Esophagus squamous epithelium (tissue), 5 donors: ENCODE measurements around the gene SLC25A22. TPM values are rescaled to one million over a fixed set of nuclear protein-coding genes. Genes with fewer than 3 reads are reported as not detected.

Source experiments
- DNase-seq: peaks from one replicate; lab custom pipeline; 2025; lab: John Stamatoyannopoulos, UW
- H3K27ac ChIP-seq, 4 donors: fragments of 200-600 bp; sonication (generic); one replicate each; pipeline ENCODE4 v1.5.1; 2016 to 2019; ENCODE audit warnings: mild to moderate bottlenecking in 1 of 4
- H3K27me3 ChIP-seq, 4 donors: fragments of 200-600 bp; sonication (generic); 1 replicate in 3 of 4; 2 replicates in 1 of 4; pipeline versions ENCODE4 v1.5.1 to v1.6.0; 2017 to 2021; ENCODE audit warnings: antibody characterized with exemption in 1 of 4
- H3K36me3 ChIP-seq, 3 donors: fragments of 200-600 bp; sonication (generic); one replicate each; pipeline ENCODE4 v1.5.1; 2016 to 2019
- H3K4me1 ChIP-seq, 3 donors: fragments of 200-600 bp; sonication (generic); one replicate each; pipeline ENCODE4 v1.5.1; 2017 to 2019
- H3K4me3 ChIP-seq, 4 donors: fragments of 200-600 bp; sonication (generic); 1 replicate in 3 of 4; 2 replicates in 1 of 4; pipeline ENCODE4 v1.5.1; 2016 to 2019; ENCODE audit warnings: mild to moderate bottlenecking in 2 of 4, moderate library complexity in 1 of 4
- H3K9me3 ChIP-seq, 3 donors: fragments of 200-600 bp; sonication (generic); one replicate each; pipeline ENCODE4 v1.5.1; 2016 to 2019
- CTCF ChIP-seq, 6 experiments: fragments of 450-650 bp in 4 of 6; fragments of 200-600 bp in 2 of 6; sonication (generic) in 2 of 6; IDR thresholded peaks; one replicate each; pipeline ENCODE4 v1.5.1; 2016 to 2019; ENCODE audit warnings: antibody characterized with exemption in 6 of 6, mild to moderate bottlenecking in 4 of 6, moderate library complexity in 4 of 6
- POLR2A ChIP-seq, 4 donors: fragments of 450-650 bp; IDR thresholded peaks; one replicate each; pipeline ENCODE4 v1.6.1; 2017; ENCODE audit warnings: antibody characterized with exemption in 4 of 4, mild to moderate bottlenecking in 4 of 4, moderate library complexity in 3 of 4
- WGBS, 2 donors: methylation state at CpG; one replicate each; pipeline ENCODE4 v1.1.5; 2018; 5-methylcytosine and 5-hydroxymethylcytosine counted together
- intact Hi-C: fragments of 100-400 bp; cut with DNase I; formaldehyde crosslinking; loops from one replicate; pipeline ENCODE4 v1.15.0; 2022
- total RNA-seq, 4 donors: library from RNA; depleted of rRNA; stranded (reverse); fragments of >200 nt; gene quantifications; one replicate each; pipeline ENCODE4 v1.1.0, GENCODE V29; 2016
- donor health status: DM: yes; HTN: yes; CAD: no.

SLC25A22 gene
- total RNA-seq, 4 donors from 2014 or later = 4.0 to 14.7 (median 9.8) TPM

GRCh38 chr11:763549-764321 is 34.3 kb downstream of the SLC25A22 start:
- no peaks in the 10 kb centered on the region for H3K9me3 ChIP-seq
- TF ChIP-seq POLR2A (IDR thresholded peaks at IDR 0.05) (no peak), CTCF (IDR thresholded peaks at IDR 0.05) (peak in 2 of 6 experiments; percentile 25 to 43)
- peaks cover 40 to 97% (median 61%) of the 10 kb centered on the region in 3 donors for H3K36me3 ChIP-seq
- DNase-seq = no peak
- no peaks in the 10 kb centered on the region for H3K27me3 ChIP-seq
- H3K27ac ChIP-seq = peak overlapping the region; percentile 78 to 89 (median 86)
- 73 to 79% methylated on average over 14 of the region's 22 CpGs for WGBS, 2 donors
- no peak overlapping the region for H3K4me3 ChIP-seq
- peaks cover 0 to 36% (median 7%) of the 10 kb centered on the region in 3 donors for H3K4me1 ChIP-seq
- intact Hi-C loops = no loop called here

- no peak for DNase-seq
- no peak for TF ChIP-seq POLR2A (IDR thresholded peaks at IDR 0.05)
- TF ChIP-seq CTCF (IDR thresholded peaks at IDR 0.05) = no peak
- WGBS, 2 donors = 58 to 60% methylated on average over 2 of the region's 24 CpGs
- intact Hi-C loops = no loop called here
- peaks cover 43 to 97% (median 67%) of the 10 kb centered on the region in 3 donors for H3K36me3 ChIP-seq
- peaks cover 0 to 36% (median 7%) of the 10 kb centered on the region in 3 donors for H3K4me1 ChIP-seq
- peak overlapping the region; percentile 78 to 89 (median 86) for H3K27ac ChIP-seq
- H3K27me3 ChIP-seq = no peaks in the 10 kb centered on the region
- H3K4me3 ChIP-seq = no peak overlapping the region
- no peaks in the 10 kb centered on the region for H3K9me3 ChIP-seq
Observed at GRCh38 chr11:763073-763463, 35.0 kb downstream of the SLC25A22 start.

- peak in 4 of 6 experiments; percentile 12 to 52 (median 24) for TF ChIP-seq CTCF (IDR thresholded peaks at IDR 0.05)
- TF ChIP-seq POLR2A (IDR thresholded peaks at IDR 0.05) = peak in 1 of 4 donors; percentile 14
- Histone ChIP-seq H3K27ac (peak overlapping the region; percentile 78 to 89 (median 86)), H3K27me3 (no peaks in the 10 kb centered on the region), H3K4me1 (peaks cover 0 to 36% (median 7%) of the 10 kb centered on the region in 3 donors), H3K9me3 (no peaks in the 10 kb centered on the region), H3K36me3 (peaks cover 48 to 97% (median 70%) of the 10 kb centered on the region in 3 donors), H3K4me3 (no peak overlapping the region)
- DNase-seq = no peak
- intact Hi-C loops = no loop called here
- 21 to 54% methylated on average over 7 of the region's 10 CpGs for WGBS, 2 donors
Observed at GRCh38 chr11:762421-763072, 35.5 kb downstream of the SLC25A22 start.

- peaks cover 57 to 97% (median 78%) of the 10 kb centered on the region in 3 donors for H3K36me3 ChIP-seq
- H3K4me3 ChIP-seq = no peak overlapping the region
- H3K4me1 ChIP-seq = peaks cover 0 to 36% (median 7%) of the 10 kb centered on the region in 3 donors
- peak overlapping the region; percentile 78 to 89 (median 86) for H3K27ac ChIP-seq
- TF ChIP-seq POLR2A (IDR thresholded peaks at IDR 0.05) (no peak), CTCF (IDR thresholded peaks at IDR 0.05) (peak in 1 of 6 experiments; percentile 4)
- intact Hi-C loops = no loop called here
- H3K9me3 ChIP-seq = no peaks in the 10 kb centered on the region
- 82 to 91% methylated on average over 7 to 8 of the region's 8 CpGs for WGBS, 2 donors
- H3K27me3 ChIP-seq = no peaks in the 10 kb centered on the region
- no peak for DNase-seq
Observed at GRCh38 chr11:761526-762108, 36.5 kb downstream of the SLC25A22 start.
